KMS-11 (cell line): Measurements from ENCODE around the gene ACADM.
"Not testable (repeated sequence)": the region's sequence is repeated elsewhere in the genome, so short reads cannot be mapped to it uniquely, and the experiment has no call there.

Source experiments
- H2AFZ ChIP-seq: fragments of 200-600 bp; sonication (generic); 2 replicates; pipeline ENCODE4 v1.6.1; 2016; ENCODE audit warnings: antibody characterized with exemption, mixed run types, low read depth
- H3K27ac ChIP-seq: fragments of 200-600 bp; sonication (generic); 2 replicates; pipeline ENCODE4 v1.6.1; 2016; ENCODE audit warnings: mild to moderate bottlenecking, mixed run types
- H3K27me3 ChIP-seq: fragments of 200-600 bp; sonication (generic); 2 replicates; pipeline ENCODE4 v1.6.1; 2017; ENCODE audit warnings: mild to moderate bottlenecking, low read depth, mixed run types, moderate library complexity; ENCODE audit not compliant: insufficient read depth
- H3K36me3 ChIP-seq: fragments of 200-600 bp; sonication (generic); 2 replicates; pipeline ENCODE4 v1.6.1; 2017; ENCODE audit warnings: mild to moderate bottlenecking, mixed run types; ENCODE audit not compliant: insufficient read depth
- H3K4me1 ChIP-seq: fragments of 200-600 bp; sonication (generic); 2 replicates; pipeline ENCODE4 v1.6.1; 2016; ENCODE audit warnings: mild to moderate bottlenecking, low read depth, mixed run types; ENCODE audit not compliant: poor library complexity, severe bottlenecking
- H3K4me2 ChIP-seq: fragments of 200-600 bp; sonication (generic); 2 replicates; pipeline ENCODE4 v1.7.0; 2016; ENCODE audit warnings: mild to moderate bottlenecking, mixed run types
- H3K4me3 ChIP-seq: fragments of 200-600 bp; sonication (generic); IDR thresholded peaks from 2 replicates; pipeline ENCODE4 v1.6.1; 2017; ENCODE audit warnings: low read depth, low read length, mixed read lengths; ENCODE audit not compliant: insufficient read depth
- H3K79me2 ChIP-seq: fragments of 200-600 bp; sonication (generic); 2 replicates; pipeline ENCODE4 v1.6.1; 2016; ENCODE audit warnings: low read depth, mixed run types; ENCODE audit not compliant: insufficient read depth
- H3K9ac ChIP-seq: fragments of 200-600 bp; sonication (generic); 2 replicates; pipeline ENCODE4 v1.6.1; 2016; ENCODE audit warnings: mild to moderate bottlenecking, mixed run types
- H4K20me1 ChIP-seq: fragments of 200-600 bp; sonication (generic); 2 replicates; pipeline ENCODE4 v1.6.1; 2016; ENCODE audit warnings: mild to moderate bottlenecking, mixed run types; ENCODE audit not compliant: insufficient read depth
- TF ChIP-seq, protein P1 (sequence below): fragments of 200-600 bp; sonication (generic); conservative IDR thresholded peaks from 2 replicates; pipeline ENCODE4 v1.6.1; 2017; ENCODE audit warnings: low read depth, mild to moderate bottlenecking, antibody characterized with exemption, low read length, moderate library complexity, mixed read lengths

ACADM gene

DNA sequence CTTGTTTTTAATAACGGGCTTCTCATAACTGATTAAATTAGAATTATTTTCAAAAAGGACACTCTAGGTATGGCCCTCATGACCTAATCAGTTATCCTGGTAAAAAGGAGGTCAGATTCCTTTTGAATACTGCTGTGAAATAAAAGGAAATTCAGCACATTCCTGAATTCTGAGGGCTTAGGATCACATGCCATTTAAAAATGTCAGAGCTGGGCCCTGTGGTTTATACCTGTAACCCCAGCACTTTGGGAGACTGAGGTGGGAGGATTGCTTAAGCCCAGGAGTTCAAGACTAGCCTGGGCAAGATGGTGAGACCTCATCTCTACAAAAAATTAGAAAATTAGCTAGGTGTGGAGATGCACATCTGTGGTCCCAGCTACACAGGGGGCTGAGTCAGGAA is 43.5 kb downstream of the ACADM start:
- no peak overlapping the region for H3K4me2 ChIP-seq
- H3K79me2 ChIP-seq = no peaks in the 10 kb centered on the region
- H3K27me3 ChIP-seq = no peaks in the 10 kb centered on the region
- H3K4me3 ChIP-seq = no peak overlapping the region
- H3K9ac ChIP-seq = no peak overlapping the region
- H4K20me1 ChIP-seq = no peaks in the 10 kb centered on the region
- no peak overlapping the region for H3K27ac ChIP-seq
- no peak overlapping the region for H2AFZ ChIP-seq
- H3K36me3 ChIP-seq = no peaks in the 10 kb centered on the region
- no peaks in the 10 kb centered on the region for H3K4me1 ChIP-seq
- TF ChIP-seq, protein P1, sequence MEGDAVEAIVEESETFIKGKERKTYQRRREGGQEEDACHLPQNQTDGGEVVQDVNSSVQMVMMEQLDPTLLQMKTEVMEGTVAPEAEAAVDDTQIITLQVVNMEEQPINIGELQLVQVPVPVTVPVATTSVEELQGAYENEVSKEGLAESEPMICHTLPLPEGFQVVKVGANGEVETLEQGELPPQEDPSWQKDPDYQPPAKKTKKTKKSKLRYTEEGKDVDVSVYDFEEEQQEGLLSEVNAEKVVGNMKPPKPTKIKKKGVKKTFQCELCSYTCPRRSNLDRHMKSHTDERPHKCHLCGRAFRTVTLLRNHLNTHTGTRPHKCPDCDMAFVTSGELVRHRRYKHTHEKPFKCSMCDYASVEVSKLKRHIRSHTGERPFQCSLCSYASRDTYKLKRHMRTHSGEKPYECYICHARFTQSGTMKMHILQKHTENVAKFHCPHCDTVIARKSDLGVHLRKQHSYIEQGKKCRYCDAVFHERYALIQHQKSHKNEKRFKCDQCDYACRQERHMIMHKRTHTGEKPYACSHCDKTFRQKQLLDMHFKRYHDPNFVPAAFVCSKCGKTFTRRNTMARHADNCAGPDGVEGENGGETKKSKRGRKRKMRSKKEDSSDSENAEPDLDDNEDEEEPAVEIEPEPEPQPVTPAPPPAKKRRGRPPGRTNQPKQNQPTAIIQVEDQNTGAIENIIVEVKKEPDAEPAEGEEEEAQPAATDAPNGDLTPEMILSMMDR = no peak

DNA sequence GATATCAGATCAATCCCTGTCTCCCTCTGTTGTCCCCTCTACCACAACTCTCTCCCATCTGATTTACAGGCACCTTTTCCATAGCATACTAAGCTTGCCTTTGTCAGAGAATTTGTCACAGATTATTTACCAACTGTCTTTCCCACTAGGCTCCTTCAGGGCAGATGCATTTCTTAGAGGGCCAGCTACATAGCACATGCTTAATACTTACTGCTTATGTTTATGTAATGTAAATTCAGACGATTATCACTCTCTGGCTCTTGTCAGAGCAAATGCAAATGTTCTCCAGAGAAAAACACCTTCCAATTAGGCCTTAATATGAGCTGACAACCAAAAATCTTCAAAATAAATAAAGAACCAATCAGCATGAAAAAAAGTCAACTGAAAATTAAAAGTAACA is 46.3 kb downstream of the ACADM start:
- H3K4me1 ChIP-seq = no peaks in the 10 kb centered on the region
- no peak overlapping the region for H3K27ac ChIP-seq
- H3K9ac ChIP-seq = no peak overlapping the region
- no peak overlapping the region for H2AFZ ChIP-seq
- H3K27me3 ChIP-seq = no peaks in the 10 kb centered on the region
- H3K4me3 ChIP-seq = no peak overlapping the region
- H3K4me2 ChIP-seq = no peak overlapping the region
- no peaks in the 10 kb centered on the region for H3K36me3 ChIP-seq
- H4K20me1 ChIP-seq = no peaks in the 10 kb centered on the region
- TF ChIP-seq, protein P1 = no peak
- no peaks in the 10 kb centered on the region for H3K79me2 ChIP-seq

DNA sequence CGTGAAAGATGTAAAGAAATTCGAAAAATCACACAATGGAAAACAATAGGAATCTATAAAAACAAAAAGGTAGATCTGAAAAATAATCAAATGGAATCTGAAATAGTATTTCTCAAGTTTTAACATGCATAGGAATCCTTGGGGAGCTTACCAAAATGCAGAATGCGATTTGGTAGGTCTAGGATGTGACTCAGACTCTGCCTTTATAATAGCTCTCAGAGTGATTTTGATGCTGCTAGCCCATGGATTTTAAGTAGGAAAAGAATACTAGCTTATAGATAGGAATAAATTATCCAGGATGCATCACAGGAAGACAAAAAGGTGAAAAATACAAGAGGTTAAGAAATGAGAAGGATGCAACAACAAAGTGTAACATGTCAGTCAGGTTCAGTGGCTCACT is 47.5 kb downstream of the ACADM start:
- no peaks in the 10 kb centered on the region for H3K4me1 ChIP-seq
- no peaks in the 10 kb centered on the region for H3K27me3 ChIP-seq
- H3K36me3 ChIP-seq = no peaks in the 10 kb centered on the region
- no peak overlapping the region for H3K9ac ChIP-seq
- H3K4me2 ChIP-seq = no peak overlapping the region
- H3K4me3 ChIP-seq = no peak overlapping the region
- no peak overlapping the region for H2AFZ ChIP-seq
- H3K79me2 ChIP-seq = no peaks in the 10 kb centered on the region
- TF ChIP-seq, protein P1 = no peak
- no peak overlapping the region for H3K27ac ChIP-seq
- no peaks in the 10 kb centered on the region for H4K20me1 ChIP-seq

DNA sequence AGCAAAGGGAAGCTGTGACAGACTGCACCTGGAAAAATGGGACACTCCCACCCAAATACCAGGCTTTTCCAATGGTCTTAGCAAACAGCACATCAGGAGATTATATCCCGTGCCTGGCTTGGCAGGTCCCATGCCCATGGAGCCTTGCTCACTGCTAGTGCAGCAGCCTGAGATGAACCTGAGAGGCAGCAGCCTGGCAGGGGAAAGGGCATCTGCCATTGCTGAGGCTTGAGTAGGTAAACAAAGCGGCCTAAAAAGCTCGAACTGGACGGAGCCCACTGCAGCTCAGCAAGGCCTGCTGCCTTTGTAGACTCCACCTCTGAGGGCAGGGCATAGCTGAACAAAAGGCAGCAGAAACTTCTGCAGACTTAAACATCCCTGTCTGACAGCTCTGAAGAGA is 53.3 kb downstream of the ACADM start:
- H3K79me2 ChIP-seq, H3K9ac ChIP-seq, H3K4me3 ChIP-seq, H3K4me2 ChIP-seq, H4K20me1 ChIP-seq, H3K36me3 ChIP-seq, H3K27me3 ChIP-seq, H2AFZ ChIP-seq, H3K27ac ChIP-seq, H3K4me1 ChIP-seq: not testable (repeated sequence)

DNA sequence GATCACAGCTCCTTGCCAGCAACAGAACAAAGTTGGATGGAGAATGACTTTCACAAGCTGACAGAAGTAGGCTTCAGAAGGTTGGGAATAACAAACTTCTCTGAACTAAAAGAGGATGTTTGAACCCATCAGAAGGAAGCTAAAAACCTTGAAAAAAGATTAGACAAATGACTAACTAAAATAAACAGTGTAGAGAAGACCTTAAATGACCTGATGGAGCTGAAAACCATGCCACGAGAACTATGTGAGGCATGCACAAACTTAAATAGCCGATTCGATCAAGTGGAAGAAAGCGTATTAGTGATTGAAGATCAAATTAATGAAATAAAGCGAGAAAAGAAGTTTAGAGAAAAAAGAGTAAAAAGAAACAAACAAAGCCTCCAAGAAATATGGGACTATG is 54.2 kb downstream of the ACADM start:
- not testable (repeated sequence) for H3K27ac ChIP-seq, H3K36me3 ChIP-seq, H3K4me3 ChIP-seq, H4K20me1 ChIP-seq, H2AFZ ChIP-seq, H3K4me2 ChIP-seq, H3K79me2 ChIP-seq, H3K27me3 ChIP-seq, H3K4me1 ChIP-seq, H3K9ac ChIP-seq

DNA sequence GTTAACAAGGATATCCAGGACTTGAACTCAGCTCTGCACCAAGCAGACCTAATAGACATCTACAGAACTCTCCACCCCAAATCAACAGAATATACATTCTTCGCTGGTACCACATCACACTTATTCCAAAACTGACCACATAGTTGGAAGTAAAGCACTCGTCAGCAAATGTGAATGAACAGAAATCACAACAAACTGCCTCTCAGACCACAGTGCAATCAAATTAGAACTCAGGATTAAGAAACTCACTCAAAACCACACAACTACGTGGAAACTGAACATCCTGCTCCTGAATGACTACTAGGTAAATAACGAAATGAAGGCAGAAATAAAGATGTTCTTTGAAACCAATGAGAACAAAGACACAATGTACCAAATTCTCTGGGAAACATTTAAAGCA is 55.7 kb downstream of the ACADM start:
- not testable (repeated sequence) for H3K79me2 ChIP-seq, H3K9ac ChIP-seq, H3K4me3 ChIP-seq, H2AFZ ChIP-seq, H3K27ac ChIP-seq, H3K4me2 ChIP-seq, H4K20me1 ChIP-seq, H3K36me3 ChIP-seq, H3K4me1 ChIP-seq, H3K27me3 ChIP-seq

DNA sequence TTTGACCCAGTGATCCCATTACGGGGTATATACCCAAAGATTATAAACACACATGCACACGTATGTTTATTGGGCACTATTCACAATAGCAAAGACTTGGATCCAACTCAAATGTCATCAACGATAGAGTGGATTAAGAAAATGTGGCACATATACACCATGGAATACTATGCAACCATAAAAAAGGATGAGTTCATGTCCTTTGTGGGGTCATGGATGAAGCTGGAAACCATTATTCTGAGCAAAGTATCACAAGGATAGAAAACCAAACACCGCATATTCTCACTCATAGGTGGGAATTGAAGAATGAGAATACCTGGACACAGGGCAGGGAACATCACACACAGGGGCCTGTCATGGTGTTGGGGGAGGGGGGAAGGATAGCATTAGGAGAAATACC is 59.4 kb downstream of the ACADM start:
- H2AFZ ChIP-seq, H3K36me3 ChIP-seq, H3K9ac ChIP-seq, H4K20me1 ChIP-seq, H3K4me2 ChIP-seq, H3K4me3 ChIP-seq, H3K27me3 ChIP-seq, H3K4me1 ChIP-seq, H3K27ac ChIP-seq: not testable (repeated sequence)
- H3K79me2 ChIP-seq = peaks cover 28% of the 10 kb centered on the region
